ENCODE data around the gene CALN1. TPM values are rescaled to one million over a fixed set of nuclear protein-coding genes. Genes with fewer than 3 reads are reported as not detected.

The CALN1 gene
- total RNA-seq, 1 experiment from 2014 or later: not detected

- TF ChIP-seq, protein P1, sequence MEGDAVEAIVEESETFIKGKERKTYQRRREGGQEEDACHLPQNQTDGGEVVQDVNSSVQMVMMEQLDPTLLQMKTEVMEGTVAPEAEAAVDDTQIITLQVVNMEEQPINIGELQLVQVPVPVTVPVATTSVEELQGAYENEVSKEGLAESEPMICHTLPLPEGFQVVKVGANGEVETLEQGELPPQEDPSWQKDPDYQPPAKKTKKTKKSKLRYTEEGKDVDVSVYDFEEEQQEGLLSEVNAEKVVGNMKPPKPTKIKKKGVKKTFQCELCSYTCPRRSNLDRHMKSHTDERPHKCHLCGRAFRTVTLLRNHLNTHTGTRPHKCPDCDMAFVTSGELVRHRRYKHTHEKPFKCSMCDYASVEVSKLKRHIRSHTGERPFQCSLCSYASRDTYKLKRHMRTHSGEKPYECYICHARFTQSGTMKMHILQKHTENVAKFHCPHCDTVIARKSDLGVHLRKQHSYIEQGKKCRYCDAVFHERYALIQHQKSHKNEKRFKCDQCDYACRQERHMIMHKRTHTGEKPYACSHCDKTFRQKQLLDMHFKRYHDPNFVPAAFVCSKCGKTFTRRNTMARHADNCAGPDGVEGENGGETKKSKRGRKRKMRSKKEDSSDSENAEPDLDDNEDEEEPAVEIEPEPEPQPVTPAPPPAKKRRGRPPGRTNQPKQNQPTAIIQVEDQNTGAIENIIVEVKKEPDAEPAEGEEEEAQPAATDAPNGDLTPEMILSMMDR (IDR thresholded peaks at IDR 0.05; ENCODE audit: insufficient read depth in 1 of 2, low read depth in 1 of 2, low read length in 1 of 2, severe bottlenecking in 1 of 2, unreplicated experiment in 1 of 2): no peak
- ChIA-PET CTCF (interaction anchor here (0.6 kb wide), 1 partner anchor 15 kb away, joined by 4 read pairs; no protein-coding TSS in a partner anchor), POLR2A (no interaction called here)
- Mint-ChIP-seq H3K36me3 (ENCODE audit: insufficient read depth, unreplicated experiment) (no peaks in the 10 kb centered on the region), H3K27ac (ENCODE audit: unreplicated experiment) (no peak overlapping the region), H3K27me3 (ENCODE audit: insufficient read depth, unreplicated experiment) (no peaks in the 10 kb centered on the region), H3K4me1 (ENCODE audit: low read depth, unreplicated experiment) (no peaks in the 10 kb centered on the region), H3K4me3 (ENCODE audit: unreplicated experiment) (no peak overlapping the region), H3K9me3 (ENCODE audit: unreplicated experiment) (peaks cover 8% of the 10 kb centered on the region)
- intact Hi-C loops (cut with micrococcal nuclease; ENCODE audit: unreplicated experiment): no loop called here
- H3K4me3 ChIP-seq (ENCODE audit: low read depth, low read length): no peak overlapping the region
- H3K36me3 ChIP-seq (ENCODE audit: control insufficient read depth, insufficient read depth, low read length): no peaks in the 10 kb centered on the region
- H3K4me1 ChIP-seq: no peaks in the 10 kb centered on the region
- H3K27me3 ChIP-seq (replicated peaks; ENCODE audit: control insufficient read depth, insufficient read depth, low read length): no peaks in the 10 kb centered on the region
- no peaks in the 10 kb centered on the region for H3K9me3 ChIP-seq
- DNase-seq: no peak
- BruUV-seq (replicated peaks): no TSS peak
Measured at GRCh38 chr7:71842786-71843185, 569.4 kb downstream of the CALN1 start.

DNA sequence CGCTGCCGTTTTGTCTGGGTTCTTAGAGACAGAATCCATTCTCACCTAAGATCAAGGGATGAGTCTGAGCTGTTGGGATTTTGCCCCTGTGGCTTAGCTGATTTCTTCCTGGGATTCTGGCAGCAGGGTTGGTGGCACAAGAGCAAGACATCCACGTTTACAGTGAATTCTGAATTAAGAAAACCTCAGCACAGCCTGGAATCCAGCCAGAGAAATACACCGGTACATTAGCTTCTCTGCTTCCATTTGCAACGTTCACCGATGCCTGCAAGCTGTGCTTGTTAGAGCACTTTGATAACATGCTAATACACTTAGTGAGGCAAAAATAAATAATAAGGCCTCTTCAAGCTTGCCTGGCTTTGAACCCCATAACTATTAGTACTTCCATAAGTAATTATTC lies 569.8 kb downstream of the CALN1 start:
- H3K27ac Mint-ChIP-seq (ENCODE audit: unreplicated experiment): no peak overlapping the region
- ChIA-PET POLR2A (no interaction called here), CTCF (no interaction called here)
- no peaks in the 10 kb centered on the region for H3K4me1 Mint-ChIP-seq (ENCODE audit: low read depth, unreplicated experiment)
- H3K27me3 Mint-ChIP-seq (ENCODE audit: insufficient read depth, unreplicated experiment): no peaks in the 10 kb centered on the region
- Histone ChIP-seq H3K9me3 (no peaks in the 10 kb centered on the region), H3K4me1 (no peaks in the 10 kb centered on the region), H3K36me3 (ENCODE audit: control insufficient read depth, insufficient read depth, low read length) (no peaks in the 10 kb centered on the region), H3K27me3 (replicated peaks; ENCODE audit: control insufficient read depth, insufficient read depth, low read length) (no peaks in the 10 kb centered on the region), H3K4me3 (ENCODE audit: low read depth, low read length) (no peak overlapping the region)
- intact Hi-C loops (cut with micrococcal nuclease; ENCODE audit: unreplicated experiment): no loop called here
- peaks cover 6% of the 10 kb centered on the region for H3K9me3 Mint-ChIP-seq (ENCODE audit: unreplicated experiment)
- no peaks in the 10 kb centered on the region for H3K36me3 Mint-ChIP-seq (ENCODE audit: insufficient read depth, unreplicated experiment)
- TF ChIP-seq, protein P1 (IDR thresholded peaks at IDR 0.05; ENCODE audit: insufficient read depth in 1 of 2, low read depth in 1 of 2, low read length in 1 of 2, severe bottlenecking in 1 of 2, unreplicated experiment in 1 of 2): no peak
- no TSS peak for BruUV-seq (replicated peaks)
- no peak for DNase-seq
- no peak overlapping the region for H3K4me3 Mint-ChIP-seq (ENCODE audit: unreplicated experiment)

DNA sequence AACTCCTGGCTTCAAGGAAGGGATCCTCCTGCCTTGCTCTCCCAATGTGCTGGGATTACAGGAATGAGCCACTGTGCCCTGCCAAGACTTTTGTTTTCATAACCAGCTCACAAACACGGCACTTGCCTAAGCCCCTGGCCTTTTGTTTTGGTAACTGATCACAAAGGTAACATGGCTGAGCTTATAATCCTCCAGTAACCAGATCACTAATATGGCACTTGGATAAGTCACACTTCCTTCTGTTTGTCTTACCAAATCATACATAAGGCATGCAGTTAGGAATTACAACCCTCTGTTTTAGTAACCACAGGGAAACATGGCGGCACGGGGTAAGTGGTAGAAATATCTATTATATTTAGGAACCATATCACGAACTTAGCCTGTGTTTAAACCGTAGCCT lies 577.1 kb downstream of the CALN1 start:
- H3K27me3 ChIP-seq (replicated peaks; ENCODE audit: control insufficient read depth, insufficient read depth, low read length): no peaks in the 10 kb centered on the region
- ChIA-PET POLR2A (no interaction called here), CTCF (no interaction called here)
- H3K9me3 ChIP-seq: no peaks in the 10 kb centered on the region
- Mint-ChIP-seq H3K36me3 (ENCODE audit: insufficient read depth, unreplicated experiment) (no peaks in the 10 kb centered on the region), H3K4me1 (ENCODE audit: low read depth, unreplicated experiment) (no peaks in the 10 kb centered on the region), H3K9me3 (ENCODE audit: unreplicated experiment) (peaks cover 8% of the 10 kb centered on the region), H3K4me3 (ENCODE audit: unreplicated experiment) (no peak overlapping the region), H3K27me3 (ENCODE audit: insufficient read depth, unreplicated experiment) (no peaks in the 10 kb centered on the region), H3K27ac (ENCODE audit: unreplicated experiment) (no peak overlapping the region)
- intact Hi-C loops (cut with micrococcal nuclease; ENCODE audit: unreplicated experiment): no loop called here
- TF ChIP-seq, protein P1 (IDR thresholded peaks at IDR 0.05; ENCODE audit: insufficient read depth in 1 of 2, low read depth in 1 of 2, low read length in 1 of 2, severe bottlenecking in 1 of 2, unreplicated experiment in 1 of 2): no peak
- H3K36me3 ChIP-seq (ENCODE audit: control insufficient read depth, insufficient read depth, low read length): no peaks in the 10 kb centered on the region
- no peaks in the 10 kb centered on the region for H3K4me1 ChIP-seq
- no peak overlapping the region for H3K4me3 ChIP-seq (ENCODE audit: low read depth, low read length)
- DNase-seq: no peak
- BruUV-seq (replicated peaks): no TSS peak

Measured in Caco-2 (cell line).